Measurements from ENCODE around the gene BCKDHA.

The BCKDHA gene

GRCh38 chr19:41421973-41422372, 24.4 kb downstream of the BCKDHA start:
- Histone ChIP-seq H3K56ac (ENCODE audit: low read length) (no peak overlapping the region), H3K27me3 (ENCODE audit: insufficient read depth, low read length, poor library complexity) (no peaks in the 10 kb centered on the region), H3K4me2 (ENCODE audit: low read length) (no peak overlapping the region), H3K27ac (ENCODE audit: low read depth, low read length) (no peak overlapping the region), H3K23ac (ENCODE audit: low read length) (no peak overlapping the region), H3K9ac (ENCODE audit: low read length) (no peak overlapping the region), H2BK120ac (ENCODE audit: low read depth, low read length) (no peak overlapping the region), H2AK5ac (ENCODE audit: low read length) (no peak overlapping the region), H2BK15ac (replicated peaks; ENCODE audit: low read depth) (no peak overlapping the region), H3K79me1 (ENCODE audit: low read length) (peaks cover 4% of the 10 kb centered on the region), H3K4me1 (ENCODE audit: control insufficient read depth, low read depth, low read length) (no peaks in the 10 kb centered on the region), H2BK5ac (ENCODE audit: low read length) (no peak overlapping the region), H4K5ac (ENCODE audit: low read length) (no peak overlapping the region), H3K4me3 (ENCODE audit: low read length) (no peak overlapping the region), H3K4ac (ENCODE audit: low read depth, low read length) (no peak overlapping the region), H4K8ac (ENCODE audit: low read depth, low read length) (no peak overlapping the region), H3K36me3 (ENCODE audit: control insufficient read depth, insufficient read depth, low read length) (no peaks in the 10 kb centered on the region), H3K79me2 (ENCODE audit: control insufficient read depth, insufficient read depth, low read length) (no peaks in the 10 kb centered on the region), H3K18ac (ENCODE audit: low read length) (no peak overlapping the region)
- DNase-seq, result no peak
- WGBS (ENCODE audit: extremely low coverage, insufficient coverage, low lambda C conversion rate), result no CpG with 5 or more reads among the region's 20 CpGs

- no peak overlapping the region for H3K9ac ChIP-seq (ENCODE audit: low read length)
- H3K18ac ChIP-seq (ENCODE audit: low read length), result no peak overlapping the region
- WGBS (ENCODE audit: extremely low coverage, insufficient coverage, low lambda C conversion rate), result no CpG with 5 or more reads among the region's 18 CpGs
- no peak overlapping the region for H2AK5ac ChIP-seq (ENCODE audit: low read length)
- no peak overlapping the region for H3K4me3 ChIP-seq (ENCODE audit: low read length)
- H3K27ac ChIP-seq (ENCODE audit: low read depth, low read length), result no peak overlapping the region
- no peak overlapping the region for H2BK120ac ChIP-seq (ENCODE audit: low read depth, low read length)
- no peak overlapping the region for H3K56ac ChIP-seq (ENCODE audit: low read length)
- no peak overlapping the region for H4K8ac ChIP-seq (ENCODE audit: low read depth, low read length)
- H3K4ac ChIP-seq (ENCODE audit: low read depth, low read length), result no peak overlapping the region
- peaks cover 4% of the 10 kb centered on the region for H3K79me1 ChIP-seq (ENCODE audit: low read length)
- H3K4me2 ChIP-seq (ENCODE audit: low read length), result no peak overlapping the region
- DNase-seq, result no peak
- H3K79me2 ChIP-seq (ENCODE audit: control insufficient read depth, insufficient read depth, low read length), result no peaks in the 10 kb centered on the region
- H2BK5ac ChIP-seq (ENCODE audit: low read length), result no peak overlapping the region
- no peak overlapping the region for H4K5ac ChIP-seq (ENCODE audit: low read length)
- H3K23ac ChIP-seq (ENCODE audit: low read length), result no peak overlapping the region
- H3K4me1 ChIP-seq (ENCODE audit: control insufficient read depth, low read depth, low read length), result no peaks in the 10 kb centered on the region
- H3K27me3 ChIP-seq (ENCODE audit: insufficient read depth, low read length, poor library complexity), result no peaks in the 10 kb centered on the region
- H2BK15ac ChIP-seq (replicated peaks; ENCODE audit: low read depth), result no peak overlapping the region
- H3K36me3 ChIP-seq (ENCODE audit: control insufficient read depth, insufficient read depth, low read length), result no peaks in the 10 kb centered on the region
Observed at GRCh38 chr19:41422456-41422855, 24.8 kb downstream of the BCKDHA start.

GRCh38 chr19:41422955-41423354, 25.3 kb downstream of the BCKDHA start:
- Histone ChIP-seq H4K8ac (ENCODE audit: low read depth, low read length) (no peak overlapping the region), H3K9ac (ENCODE audit: low read length) (no peak overlapping the region), H3K27me3 (ENCODE audit: insufficient read depth, low read length, poor library complexity) (no peaks in the 10 kb centered on the region), H3K56ac (ENCODE audit: low read length) (no peak overlapping the region), H3K4me1 (ENCODE audit: control insufficient read depth, low read depth, low read length) (no peaks in the 10 kb centered on the region), H4K5ac (ENCODE audit: low read length) (no peak overlapping the region), H2BK120ac (ENCODE audit: low read depth, low read length) (no peak overlapping the region), H3K79me2 (ENCODE audit: control insufficient read depth, insufficient read depth, low read length) (no peaks in the 10 kb centered on the region), H3K4me2 (ENCODE audit: low read length) (no peak overlapping the region), H2BK5ac (ENCODE audit: low read length) (no peak overlapping the region), H2AK5ac (ENCODE audit: low read length) (no peak overlapping the region), H3K4me3 (ENCODE audit: low read length) (no peak overlapping the region), H3K36me3 (ENCODE audit: control insufficient read depth, insufficient read depth, low read length) (no peaks in the 10 kb centered on the region), H2BK15ac (replicated peaks; ENCODE audit: low read depth) (no peak overlapping the region), H3K4ac (ENCODE audit: low read depth, low read length) (no peak overlapping the region), H3K23ac (ENCODE audit: low read length) (no peak overlapping the region), H3K18ac (ENCODE audit: low read length) (no peak overlapping the region), H3K27ac (ENCODE audit: low read depth, low read length) (no peak overlapping the region), H3K79me1 (ENCODE audit: low read length) (peaks cover 4% of the 10 kb centered on the region)
- no peak for DNase-seq
- WGBS (ENCODE audit: extremely low coverage, insufficient coverage, low lambda C conversion rate), result no CpG with 5 or more reads among the region's 12 CpGs

GRCh38 chr19:41424335-41425173, 26.9 kb downstream of the BCKDHA start:
- Histone ChIP-seq H3K4me3 (ENCODE audit: low read length) (no peak overlapping the region), H3K23ac (ENCODE audit: low read length) (no peak overlapping the region), H3K4me2 (ENCODE audit: low read length) (no peak overlapping the region), H3K4me1 (ENCODE audit: control insufficient read depth, low read depth, low read length) (peaks cover 3% of the 10 kb centered on the region), H3K27ac (ENCODE audit: low read depth, low read length) (no peak overlapping the region), H3K27me3 (ENCODE audit: insufficient read depth, low read length, poor library complexity) (no peaks in the 10 kb centered on the region), H3K18ac (ENCODE audit: low read length) (no peak overlapping the region), H3K9ac (ENCODE audit: low read length) (no peak overlapping the region), H3K4ac (ENCODE audit: low read depth, low read length) (no peak overlapping the region), H3K36me3 (ENCODE audit: control insufficient read depth, insufficient read depth, low read length) (no peaks in the 10 kb centered on the region), H2BK5ac (ENCODE audit: low read length) (no peak overlapping the region), H3K79me1 (ENCODE audit: low read length) (peaks cover 4% of the 10 kb centered on the region), H3K79me2 (ENCODE audit: control insufficient read depth, insufficient read depth, low read length) (no peaks in the 10 kb centered on the region), H2BK120ac (ENCODE audit: low read depth, low read length) (no peak overlapping the region), H2AK5ac (ENCODE audit: low read length) (no peak overlapping the region), H2BK15ac (replicated peaks; ENCODE audit: low read depth) (no peak overlapping the region), H4K5ac (ENCODE audit: low read length) (no peak overlapping the region), H4K8ac (ENCODE audit: low read depth, low read length) (no peak overlapping the region), H3K56ac (ENCODE audit: low read length) (no peak overlapping the region)
- DNase-seq, result no peak
- no CpG with 5 or more reads among the region's 21 CpGs for WGBS (ENCODE audit: extremely low coverage, insufficient coverage, low lambda C conversion rate)

GRCh38 chr19:41425174-41426115, 27.8 kb downstream of the BCKDHA start:
- H2AK5ac ChIP-seq (ENCODE audit: low read length), result no peak overlapping the region
- WGBS (ENCODE audit: extremely low coverage, insufficient coverage, low lambda C conversion rate), result no CpG with 5 or more reads among the region's 28 CpGs

More at GRCh38 chr19:41425174-41426115, 27.8 kb downstream of the BCKDHA start:
- Histone ChIP-seq H3K4me2 (ENCODE audit: low read length) (no peak overlapping the region), H2BK120ac (ENCODE audit: low read depth, low read length) (no peak overlapping the region), H3K23ac (ENCODE audit: low read length) (no peak overlapping the region), H3K4me3 (ENCODE audit: low read length) (no peak overlapping the region), H3K9ac (ENCODE audit: low read length) (no peak overlapping the region), H3K27me3 (ENCODE audit: insufficient read depth, low read length, poor library complexity) (no peaks in the 10 kb centered on the region), H3K79me2 (ENCODE audit: control insufficient read depth, insufficient read depth, low read length) (no peaks in the 10 kb centered on the region), H3K36me3 (ENCODE audit: control insufficient read depth, insufficient read depth, low read length) (no peaks in the 10 kb centered on the region), H3K4me1 (ENCODE audit: control insufficient read depth, low read depth, low read length) (peaks cover 3% of the 10 kb centered on the region), H3K18ac (ENCODE audit: low read length) (no peak overlapping the region), H2BK5ac (ENCODE audit: low read length) (no peak overlapping the region), H4K8ac (ENCODE audit: low read depth, low read length) (no peak overlapping the region), H3K27ac (ENCODE audit: low read depth, low read length) (no peak overlapping the region), H3K56ac (ENCODE audit: low read length) (no peak overlapping the region), H3K79me1 (ENCODE audit: low read length) (peaks cover 4% of the 10 kb centered on the region), H4K5ac (ENCODE audit: low read length) (no peak overlapping the region), H3K4ac (ENCODE audit: low read depth, low read length) (no peak overlapping the region), H2BK15ac (replicated peaks; ENCODE audit: low read depth) (no peak overlapping the region)
- DNase-seq, result no peak

Data from mesendoderm (in vitro differentiated cells).